H1 (cell line): ENCODE measurements around the gene WLS. TPM values are rescaled to one million over a fixed set of nuclear protein-coding genes. Genes with fewer than 3 reads are reported as not detected.

Source experiments
- CTCF ChIA-PET: fragments of 300-600 bp; sonication (Branson Sonifier 250); formaldehyde crosslinking; loops from one replicate; lab custom pipeline; 2021; ENCODE audit not compliant: partially characterized antibody; lab: Charles Lee
- POLR2A ChIA-PET: fragments of 300-600 bp; sonication (Branson Sonifier 250); formaldehyde crosslinking; loops from one replicate; lab custom pipeline; 2021; ENCODE audit warnings: inconsistent platforms; ENCODE audit not compliant: partially characterized antibody; lab: Charles Lee
- DNase-seq, 2 experiments: peaks; one replicate each; pipeline versions ENCODE4 v3.0.0 to v3.0.0-alpha.2; 2010 to 2022; ENCODE audit warnings: low spot score in 2 of 2, low read depth in 1 of 2, mixed read lengths in 1 of 2
- FAIRE-seq: peaks from 2 replicates; lab custom pipeline; 2011; peaks lifted over from hg19 to GRCh38; lab: Jason Lieb, UNC
- H2AFZ ChIP-seq: 2 replicates; pipeline ENCODE4 v1.8.1; 2012; ENCODE audit warnings: low read length, inconsistent platforms
- H2AK5ac ChIP-seq: 2 replicates; pipeline ENCODE4 v1.6.1; 2013; ENCODE audit warnings: low read depth, low read length
- H2BK120ac ChIP-seq: replicated peaks from 2 replicates; pipeline ENCODE3; 2013; ENCODE audit warnings: low read depth, low read length, inconsistent platforms
- H2BK12ac ChIP-seq: 2 replicates; pipeline ENCODE4 v1.6.1; 2013; ENCODE audit warnings: low read depth, low read length
- H2BK15ac ChIP-seq: 2 replicates; pipeline ENCODE4 v1.6.1; 2013; ENCODE audit warnings: low read length
- H2BK20ac ChIP-seq: 2 replicates; pipeline ENCODE4 v1.6.1; 2013; ENCODE audit warnings: low read length
- H2BK5ac ChIP-seq: 2 replicates; pipeline ENCODE4 v1.6.1; 2013; ENCODE audit warnings: low read depth, low read length
- H3K14ac ChIP-seq: 2 replicates; pipeline ENCODE4 v1.6.1; 2013; ENCODE audit warnings: inconsistent platforms; ENCODE audit not compliant: insufficient read length
- H3K18ac ChIP-seq: 2 replicates; pipeline ENCODE4 v1.6.1; 2013; ENCODE audit warnings: low read length; ENCODE audit errors: extremely low read depth
- H3K23ac ChIP-seq: 2 replicates; pipeline ENCODE4 v1.6.1; 2013; ENCODE audit warnings: inconsistent platforms; ENCODE audit not compliant: insufficient read length
- H3K23me2 ChIP-seq: 2 replicates; pipeline ENCODE4 v1.6.1; 2013; ENCODE audit warnings: low read depth, low read length
- H3K27ac ChIP-seq: 2 replicates; pipeline ENCODE4 v1.6.1; 2011; ENCODE audit warnings: low read depth, low read length, inconsistent platforms
- H3K27me3 ChIP-seq, 4 experiments: replicated peaks in 1 of 4; 1 replicate in 1 of 4; 2 replicates in 3 of 4; pipeline versions ENCODE4 v1.6.1 to v1.8.1; 2011 to 2013; ENCODE audit warnings: low read length in 3 of 4, mild to moderate bottlenecking in 3 of 4, inconsistent platforms in 2 of 4, mixed read lengths in 2 of 4, moderate library complexity in 1 of 4; ENCODE audit not compliant: control insufficient read depth in 3 of 4, insufficient read depth in 3 of 4; ENCODE audit errors: extremely low read depth in 1 of 4
- H3K36me3 ChIP-seq, 4 experiments: 2 replicates each; pipeline versions ENCODE4 v1.6.1 to v1.8.1; 2011 to 2013; ENCODE audit warnings: mild to moderate bottlenecking in 4 of 4, low read length in 3 of 4, moderate library complexity in 2 of 4, control low read depth in 1 of 4, inconsistent platforms in 1 of 4; ENCODE audit not compliant: insufficient read depth in 4 of 4, control insufficient read depth in 2 of 4
- H3K4ac ChIP-seq: replicated peaks from 2 replicates; pipeline ENCODE3; 2013; ENCODE audit warnings: low read length, low read depth, mixed read lengths, inconsistent platforms; ENCODE audit not compliant: insufficient read length
- H3K4me1 ChIP-seq, 4 experiments: replicated peaks in 1 of 4; 1 replicate in 1 of 4; 2 replicates in 3 of 4; pipeline versions ENCODE4 v1.6.1 to v1.8.1; 2011 to 2013; ENCODE audit warnings: low read length in 3 of 4, inconsistent platforms in 2 of 4, mixed read lengths in 1 of 4; ENCODE audit not compliant: insufficient read depth in 4 of 4, control insufficient read depth in 3 of 4
- H3K4me2 ChIP-seq, 2 experiments: 2 replicates each; pipeline versions ENCODE4 v1.6.1 to v1.8.1; 2011 to 2013; ENCODE audit warnings: low read depth in 2 of 2, low read length in 2 of 2, control low read depth in 1 of 2, inconsistent platforms in 1 of 2, mild to moderate bottlenecking in 1 of 2; ENCODE audit not compliant: insufficient read depth in 1 of 2
- H3K4me3 ChIP-seq, 4 experiments: fragments of 200-600, 300-600 bp in 1 of 4; sonication (generic), shearing (Covaris generic), sonication (Bioruptor Twin) in 1 of 4; 2 replicates each; pipeline versions ENCODE4 v1.5.1 to v1.8.1; 2011 to 2016; ENCODE audit warnings: low read length in 4 of 4, low read depth in 3 of 4, control low read depth in 2 of 4, inconsistent platforms in 2 of 4, mild to moderate bottlenecking in 2 of 4, mixed read lengths in 1 of 4, moderate library complexity in 1 of 4; ENCODE audit not compliant: insufficient read depth in 2 of 4; ENCODE audit errors: extremely low read depth in 1 of 4
- H3K56ac ChIP-seq: replicated peaks from 2 replicates; pipeline ENCODE3; 2013; ENCODE audit warnings: low read depth, mild to moderate bottlenecking, mixed read lengths, low read length, inconsistent platforms; ENCODE audit not compliant: insufficient read length
- H3K79me1 ChIP-seq: 2 replicates; pipeline ENCODE4 v1.6.1; 2013; ENCODE audit warnings: low read depth, low read length, control low read depth
- H3K79me2 ChIP-seq, 2 experiments: 2 replicates each; pipeline versions ENCODE4 v1.6.1 to v1.8.1; 2012 to 2013; ENCODE audit warnings: low read length in 2 of 2, mild to moderate bottlenecking in 2 of 2, inconsistent platforms in 1 of 2; ENCODE audit not compliant: insufficient read depth in 2 of 2, control insufficient read depth in 1 of 2
- H3K9ac ChIP-seq, 4 experiments: replicated peaks in 1 of 4; 1 replicate in 1 of 4; 2 replicates in 3 of 4; pipeline versions ENCODE4 v1.6.1 to v1.8.1; 2011 to 2013; ENCODE audit warnings: low read depth in 3 of 4, low read length in 3 of 4, control low read depth in 2 of 4, mild to moderate bottlenecking in 2 of 4, moderate library complexity in 2 of 4, inconsistent platforms in 1 of 4; ENCODE audit errors: extremely low read depth in 1 of 4
- H3K9me3 ChIP-seq, 2 experiments: 2 replicates each; pipeline versions ENCODE4 v1.6.1 to v1.8.1; 2012 to 2013; ENCODE audit warnings: mild to moderate bottlenecking in 2 of 2, moderate library complexity in 2 of 2, control low read depth in 1 of 2, inconsistent platforms in 1 of 2, low read depth in 1 of 2, low read length in 1 of 2, mixed read lengths in 1 of 2; ENCODE audit not compliant: insufficient read depth in 2 of 2
- H4K20me1 ChIP-seq, 2 experiments: replicated peaks in 1 of 2; 2 replicates each; pipeline versions ENCODE3 to v1.8.1; 2011 to 2013; ENCODE audit warnings: inconsistent platforms in 2 of 2, low read length in 2 of 2, mild to moderate bottlenecking in 1 of 2; ENCODE audit not compliant: insufficient read depth in 2 of 2, control insufficient read depth in 1 of 2
- H4K5ac ChIP-seq: 2 replicates; pipeline ENCODE4 v1.6.1; 2013; ENCODE audit warnings: low read length, low read depth, mixed read lengths, inconsistent platforms; ENCODE audit not compliant: insufficient read length
- H4K8ac ChIP-seq: 2 replicates; pipeline ENCODE4 v1.8.0; 2013; ENCODE audit warnings: mild to moderate bottlenecking, moderate library complexity, low read length, inconsistent platforms; ENCODE audit not compliant: insufficient read depth; ENCODE audit errors: extremely low read depth
- H4K91ac ChIP-seq: replicated peaks from 2 replicates; pipeline ENCODE3; 2013; ENCODE audit warnings: low read length, mixed read lengths, inconsistent platforms; ENCODE audit not compliant: insufficient read length
- ASH2L ChIP-seq: fragments of 200-600, 300-600 bp; sonication (generic); IDR thresholded peaks from one replicate; pipeline ENCODE4 v1.7.1; 2017; ENCODE audit warnings: low read length
- CBX5 ChIP-seq: fragments of 300-800, 300-1000 bp; sonication (generic); IDR thresholded peaks from 2 replicates; pipeline ENCODE4 v1.7.1; 2016; ENCODE audit warnings: antibody characterized with exemption, low read length, low read depth
- CHD1 ChIP-seq: IDR thresholded peaks from 2 replicates; pipeline ENCODE4 v1.6.1; 2012; ENCODE audit warnings: low read depth, low read length, improper control_type of control experiment
- HDAC6 ChIP-seq: IDR thresholded peaks from one replicate; pipeline ENCODE4 v1.7.1; 2012; ENCODE audit warnings: low read depth, mild to moderate bottlenecking, inconsistent platforms, low read length, moderate library complexity
- JUN ChIP-seq: IDR thresholded peaks from 2 replicates; pipeline ENCODE4 v1.6.1; 2011; ENCODE audit warnings: low read depth, mild to moderate bottlenecking, improper control_type of control experiment, low read length
- KDM1A ChIP-seq: fragments of 200-600, 300-600 bp; sonication (generic); IDR thresholded peaks from 2 replicates; pipeline ENCODE4 v1.7.1; 2016; ENCODE audit warnings: mild to moderate bottlenecking, low read length, borderline replicate concordance
- PHF8 ChIP-seq: fragments of 200-600 bp; sonication (generic); conservative IDR thresholded peaks from 2 replicates; pipeline ENCODE4 v1.7.1; 2012; ENCODE audit warnings: low read depth, mild to moderate bottlenecking, inconsistent platforms, low read length, moderate library complexity
- RBBP5 ChIP-seq: IDR thresholded peaks from 2 replicates; pipeline ENCODE4 v1.7.1; 2012; ENCODE audit warnings: low read depth, mild to moderate bottlenecking, inconsistent platforms, low read length, moderate library complexity, borderline replicate concordance
- RNF2 ChIP-seq: fragments of 200-900, 300-1000 bp; sonication (generic); IDR thresholded peaks from 2 replicates; pipeline ENCODE4 v1.7.1; 2016; ENCODE audit warnings: borderline replicate concordance, low read depth, mild to moderate bottlenecking, antibody characterized with exemption, low read length; ENCODE audit not compliant: poor library complexity, severe bottlenecking; ENCODE audit errors: missing control alignments
- ZNF274 ChIP-seq: IDR thresholded peaks from 2 replicates; pipeline ENCODE4 v1.7.0; 2012; ENCODE audit warnings: low read length, borderline replicate concordance; ENCODE audit errors: extremely low read depth
- WGBS, 2 experiments: shearing (Covaris generic) in 1 of 2; methylation state at CpG; one replicate each; pipeline versions ENCODE4 v1.1.6 to v1.1.7; 2013 to 2015; ENCODE audit warnings: low lambda C conversion rate in 2 of 2, mixed read lengths in 2 of 2, inconsistent platforms in 1 of 2, low coverage in 1 of 2, missing lambda C conversion rate in 1 of 2; ENCODE audit not compliant: insufficient replicate concordance in 2 of 2, insufficient coverage in 1 of 2, insufficient read length in 1 of 2; ENCODE audit errors: extremely low coverage in 1 of 2, missing lambda C conversion rate in 1 of 2; 5-methylcytosine and 5-hydroxymethylcytosine counted together
- polyA plus RNA-seq, 7 experiments: library from polyadenylated mRNA; depleted of rRNA in 3 of 7; stranded (reverse) in 5 of 7; unstranded in 2 of 7; fragments of >200 nt in 5 of 7; fragments of 200-250 nt in 2 of 7; gene quantifications; 1 replicate in 5 of 7; 2 replicates in 1 of 7; 4 replicates in 1 of 7; pipeline versions ENCODE4 v1.2.1 to v1.2.3, GENCODE V29; 2011 to 2013; ENCODE audit warnings: missing spikeins in 2 of 7, mixed read lengths in 2 of 7
- total RNA-seq: library from RNA; stranded (reverse); fragmentation: NEBNext Ultra II Directional; extraction: Animal tissue kit (Norgen Biotek cat#: 25700); gene quantifications from 2 replicates; pipeline ENCODE4 v1.2.1, GENCODE V29; 2021
- TF ChIP-seq, protein P1 (sequence below), 3 experiments: IDR thresholded peaks; 1 replicate in 2 of 3; 2 replicates in 1 of 3; pipeline versions ENCODE4 v1.5.1 to v1.6.1; 2011; ENCODE audit warnings: low read length in 3 of 3, mild to moderate bottlenecking in 3 of 3, inconsistent platforms in 2 of 3, low read depth in 1 of 3, moderate library complexity in 1 of 3; ENCODE audit not compliant: insufficient read depth in 1 of 3; ENCODE audit errors: control extremely low read depth in 1 of 3

WLS gene
- total and polyA plus RNA-seq, 2 of the 8 experiments (the other 6 are each of a cell fraction or from before 2014, with no cell fraction given) = 1.2 to 2.7 TPM

- Histone ChIP-seq H3K27ac (no peak overlapping the region), H3K23ac (no peak overlapping the region), H3K9me3 (no peaks in the 10 kb centered on the region), H2BK12ac (no peak overlapping the region), H2BK20ac (no peak overlapping the region), H3K9ac (no peak overlapping the region), H3K36me3 (no peaks in the 10 kb centered on the region), H2BK5ac (no peak overlapping the region), H4K20me1 (no peaks in the 10 kb centered on the region), H2BK120ac (no peak overlapping the region), H3K56ac (no peak overlapping the region), H4K8ac (no peak overlapping the region), H4K5ac (no peak overlapping the region), H3K27me3 (no peaks in the 10 kb centered on the region), H3K14ac (no peak overlapping the region), H3K79me2 (no peaks in the 10 kb centered on the region), H3K4me1 (no peaks in the 10 kb centered on the region), H3K79me1 (no peaks in the 10 kb centered on the region), H3K18ac (no peak overlapping the region), H2AFZ (no peak overlapping the region), H3K4ac (no peak overlapping the region), H4K91ac (no peak overlapping the region), H3K4me3 (no peak overlapping the region), H2AK5ac (no peak overlapping the region), H2BK15ac (no peak overlapping the region), H3K23me2 (no peaks in the 10 kb centered on the region), H3K4me2 (no peak overlapping the region)
- no peak for FAIRE-seq
- 92% methylated on average over 3 of the region's 3 CpGs; no CpG with 5 or more reads in 1 of the 2 experiments for WGBS, 2 experiments
- no peak for DNase-seq
- ChIA-PET CTCF (interaction anchor here (1.0 kb wide), 1 partner anchor 8 kb away, joined by 3 read pairs; no protein-coding TSS in a partner anchor), POLR2A (interaction anchor here (1.2 kb wide), 1 partner anchor 39 kb away, joined by 3 read pairs; no protein-coding TSS in a partner anchor)
- TF ChIP-seq CHD1 = no peak
- TF ChIP-seq KDM1A = no peak
- TF ChIP-seq JUN = no peak
- TF ChIP-seq, protein P1, sequence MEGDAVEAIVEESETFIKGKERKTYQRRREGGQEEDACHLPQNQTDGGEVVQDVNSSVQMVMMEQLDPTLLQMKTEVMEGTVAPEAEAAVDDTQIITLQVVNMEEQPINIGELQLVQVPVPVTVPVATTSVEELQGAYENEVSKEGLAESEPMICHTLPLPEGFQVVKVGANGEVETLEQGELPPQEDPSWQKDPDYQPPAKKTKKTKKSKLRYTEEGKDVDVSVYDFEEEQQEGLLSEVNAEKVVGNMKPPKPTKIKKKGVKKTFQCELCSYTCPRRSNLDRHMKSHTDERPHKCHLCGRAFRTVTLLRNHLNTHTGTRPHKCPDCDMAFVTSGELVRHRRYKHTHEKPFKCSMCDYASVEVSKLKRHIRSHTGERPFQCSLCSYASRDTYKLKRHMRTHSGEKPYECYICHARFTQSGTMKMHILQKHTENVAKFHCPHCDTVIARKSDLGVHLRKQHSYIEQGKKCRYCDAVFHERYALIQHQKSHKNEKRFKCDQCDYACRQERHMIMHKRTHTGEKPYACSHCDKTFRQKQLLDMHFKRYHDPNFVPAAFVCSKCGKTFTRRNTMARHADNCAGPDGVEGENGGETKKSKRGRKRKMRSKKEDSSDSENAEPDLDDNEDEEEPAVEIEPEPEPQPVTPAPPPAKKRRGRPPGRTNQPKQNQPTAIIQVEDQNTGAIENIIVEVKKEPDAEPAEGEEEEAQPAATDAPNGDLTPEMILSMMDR (IDR thresholded peaks at IDR 0.05; ENCODE audit: control extremely low read depth in 1 of 3, insufficient read depth in 1 of 3, low read depth in 1 of 3, low read length in 3 of 3) = no peak
- no peak for TF ChIP-seq RBBP5
- no peak for TF ChIP-seq PHF8
- TF ChIP-seq ASH2L = no peak
- TF ChIP-seq HDAC6 = no peak
- TF ChIP-seq CBX5 = no peak
- no peak for TF ChIP-seq ZNF274
- TF ChIP-seq RNF2 = no peak
Measured at GRCh38 chr1:68205794-68206358, 26.4 kb downstream of the WLS start.
